Mammary epithelial cell (primary cell): ENCODE results near the gene ZC3H18.

Experiments used
- EZH2 ChIP-seq: IDR thresholded peaks from 2 replicates; pipeline ENCODE4 v1.6.1; 2012; ENCODE audit warnings: low read length, inconsistent platforms, borderline replicate concordance
- TF ChIP-seq, protein P1 (sequence below), 2 donors: IDR thresholded peaks in 1 of 2; conservative IDR thresholded peaks in 1 of 2; 2 replicates each; pipeline ENCODE4 v1.5.1; 2011 to 2012; ENCODE audit warnings: inconsistent platforms in 2 of 2, low read length in 2 of 2, mild to moderate bottlenecking in 2 of 2, control low read depth in 1 of 2, low read depth in 1 of 2; ENCODE audit not compliant: insufficient read depth in 1 of 2; ENCODE audit errors: extremely low read depth in 1 of 2

DNA sequence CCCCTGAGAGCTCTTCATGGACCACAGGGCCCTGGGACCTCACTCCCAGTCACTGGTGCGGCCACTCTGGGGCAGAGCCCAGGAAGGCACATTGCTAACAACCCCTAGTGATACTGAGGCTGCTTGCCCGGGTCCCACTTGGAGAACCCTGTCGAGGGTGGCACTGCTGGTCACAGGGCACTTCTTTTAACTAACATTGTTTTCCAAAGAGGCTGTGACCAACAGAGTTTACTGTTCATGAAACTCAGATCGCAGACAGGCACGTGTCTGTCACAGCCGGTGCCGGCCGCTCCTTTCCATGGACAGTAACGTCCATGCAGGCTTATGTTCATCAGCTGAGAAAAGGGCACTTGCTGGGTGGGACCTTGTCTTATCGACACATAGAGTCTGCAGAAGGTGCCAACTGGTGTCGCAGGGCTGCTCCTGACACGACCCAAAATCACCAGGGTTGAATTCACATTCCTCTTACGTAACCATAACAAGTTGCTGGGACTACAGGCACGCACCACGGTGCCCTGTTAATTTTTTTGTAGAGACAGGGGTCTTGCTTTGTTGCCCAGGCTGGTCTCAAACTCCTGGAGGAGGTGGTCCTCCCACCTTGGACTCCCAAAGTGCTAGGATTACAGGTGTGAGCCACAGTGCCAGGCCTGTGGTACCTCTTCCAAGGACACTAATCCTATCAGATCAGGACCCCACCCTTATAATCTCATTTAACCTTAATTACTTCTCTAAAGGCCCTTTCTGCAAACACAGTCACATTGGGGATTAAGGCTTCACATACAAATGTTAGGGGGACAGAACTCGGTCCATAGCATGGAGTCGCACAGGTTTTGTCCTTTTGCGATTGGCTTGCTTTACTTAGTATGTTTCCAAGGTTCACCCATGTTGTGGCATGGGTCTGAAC is 1.2 kb upstream of the ZC3H18 start:
- TF ChIP-seq, protein P1, sequence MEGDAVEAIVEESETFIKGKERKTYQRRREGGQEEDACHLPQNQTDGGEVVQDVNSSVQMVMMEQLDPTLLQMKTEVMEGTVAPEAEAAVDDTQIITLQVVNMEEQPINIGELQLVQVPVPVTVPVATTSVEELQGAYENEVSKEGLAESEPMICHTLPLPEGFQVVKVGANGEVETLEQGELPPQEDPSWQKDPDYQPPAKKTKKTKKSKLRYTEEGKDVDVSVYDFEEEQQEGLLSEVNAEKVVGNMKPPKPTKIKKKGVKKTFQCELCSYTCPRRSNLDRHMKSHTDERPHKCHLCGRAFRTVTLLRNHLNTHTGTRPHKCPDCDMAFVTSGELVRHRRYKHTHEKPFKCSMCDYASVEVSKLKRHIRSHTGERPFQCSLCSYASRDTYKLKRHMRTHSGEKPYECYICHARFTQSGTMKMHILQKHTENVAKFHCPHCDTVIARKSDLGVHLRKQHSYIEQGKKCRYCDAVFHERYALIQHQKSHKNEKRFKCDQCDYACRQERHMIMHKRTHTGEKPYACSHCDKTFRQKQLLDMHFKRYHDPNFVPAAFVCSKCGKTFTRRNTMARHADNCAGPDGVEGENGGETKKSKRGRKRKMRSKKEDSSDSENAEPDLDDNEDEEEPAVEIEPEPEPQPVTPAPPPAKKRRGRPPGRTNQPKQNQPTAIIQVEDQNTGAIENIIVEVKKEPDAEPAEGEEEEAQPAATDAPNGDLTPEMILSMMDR (conservative IDR thresholded peaks at IDR 0.05 in 1 of 2, IDR thresholded peaks at IDR 0.05 in 1 of 2; ENCODE audit: extremely low read depth in 1 of 2, insufficient read depth in 1 of 2, low read depth in 1 of 2, low read length in 2 of 2), result no peak
- TF ChIP-seq EZH2, result no peak
